Peyer's patch (tissue), 4 donors: ENCODE measurements around the gene CELF1.

Experiments
- CTCF ChIP-seq, 6 experiments: fragments of 450-650 bp in 4 of 6; fragments of 200-600 bp in 2 of 6; sonication (generic) in 1 of 6; IDR thresholded peaks; one replicate each; pipeline ENCODE4 v1.5.1; 2017 to 2019; ENCODE audit warnings: antibody characterized with exemption in 6 of 6, mild to moderate bottlenecking in 3 of 6, moderate library complexity in 1 of 6
- POLR2A ChIP-seq, 2 donors: fragments of 450-650 bp; IDR thresholded peaks; one replicate each; pipeline ENCODE4 v1.5.1; 2017; ENCODE audit warnings: antibody characterized with exemption in 2 of 2, mild to moderate bottlenecking in 2 of 2, moderate library complexity in 2 of 2

DNA sequence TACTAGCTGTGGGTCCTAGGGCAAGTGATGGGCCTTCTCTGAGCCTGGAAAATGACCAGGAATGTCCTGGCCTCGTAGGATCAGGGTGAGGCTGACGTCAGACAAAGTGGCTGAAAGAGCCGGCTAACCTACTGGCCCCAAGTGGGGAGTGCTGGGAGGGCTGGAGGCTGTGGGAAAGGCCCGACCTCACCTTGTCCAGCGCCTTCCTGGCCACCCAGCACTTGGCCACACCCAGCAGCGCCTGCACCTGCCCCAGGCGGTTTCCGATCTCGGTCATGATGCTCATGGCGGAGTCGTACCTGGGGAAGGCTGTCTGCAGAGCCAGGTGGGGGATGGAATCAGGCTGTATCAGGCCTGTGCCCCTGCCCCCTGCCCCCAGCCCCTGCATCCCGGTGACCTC, 111.5 kb downstream of the CELF1 start:
- TF ChIP-seq CTCF (IDR thresholded peaks at IDR 0.05) (no peak), POLR2A (IDR thresholded peaks at IDR 0.05) (no peak)
